C4-2B (cell line): ENCODE results near the gene THRB.

Source experiments
- H3K27ac ChIP-seq: fragments of 450-650 bp; 2 replicates; pipeline ENCODE4 v1.5.1; 2017
- CTCF ChIP-seq: fragments of 450-650 bp; conservative IDR thresholded peaks from 2 replicates; pipeline ENCODE4 v1.5.1; 2017; ENCODE audit warnings: mild to moderate bottlenecking
- ZFX ChIP-seq: fragments of 450-650 bp; IDR thresholded peaks from 2 replicates; pipeline ENCODE4 v1.6.1; 2017

Gene THRB

GRCh38 chr3:24158761-24159454, 335.7 kb downstream of the THRB start:
- no peak for TF ChIP-seq CTCF
- TF ChIP-seq ZFX: no peak
- no peak overlapping the region for H3K27ac ChIP-seq

- H3K27ac ChIP-seq: no peak overlapping the region
- TF ChIP-seq ZFX (no peak), CTCF (no peak)
Observed at GRCh38 chr3:24157106-24157505, 337.5 kb downstream of the THRB start.

GRCh38 chr3:24156466-24156865, 338.2 kb downstream of the THRB start:
- TF ChIP-seq CTCF (no peak), ZFX (no peak)

GRCh38 chr3:24155276-24155675, 339.4 kb downstream of the THRB start:
- TF ChIP-seq CTCF (no peak), ZFX (no peak)
- H3K27ac ChIP-seq: no peak overlapping the region

More at GRCh38 chr3:24156466-24156865, 338.2 kb downstream of the THRB start:
- no peak overlapping the region for H3K27ac ChIP-seq

GRCh38 chr3:24154781-24155180, 339.9 kb downstream of the THRB start:
- TF ChIP-seq ZFX (no peak), CTCF (no peak)
- H3K27ac ChIP-seq: no peak overlapping the region

- TF ChIP-seq ZFX (no peak), CTCF (no peak)
- H3K27ac ChIP-seq: no peak overlapping the region
Observed at GRCh38 chr3:24154013-24154695, 340.5 kb downstream of the THRB start.

- no peak for TF ChIP-seq ZFX
- no peak for TF ChIP-seq CTCF
- H3K27ac ChIP-seq: no peak overlapping the region
Observed at GRCh38 chr3:24151594-24151993, 343.1 kb downstream of the THRB start.
